BLaER1 (cell line): ENCODE data around the gene TCHHL1.

Experiments
- H3K27ac ChIP-seq: shearing (Covaris generic); formaldehyde crosslinking; 2 replicates; pipeline ENCODE4 v1.8.1; 2022
- H3K27me3 ChIP-seq: shearing (Covaris generic); formaldehyde crosslinking; 2 replicates; pipeline ENCODE4 v1.8.1; 2022
- H3K36me3 ChIP-seq: shearing (Covaris generic); formaldehyde crosslinking; 2 replicates; pipeline ENCODE4 v1.8.1; 2022
- H3K4me1 ChIP-seq: shearing (Covaris generic); formaldehyde crosslinking; 2 replicates; pipeline ENCODE4 v1.8.1; 2022
- H3K4me2 ChIP-seq: shearing (Covaris generic); formaldehyde crosslinking; 2 replicates; pipeline ENCODE4 v1.8.1; 2022
- H3K4me3 ChIP-seq: shearing (Covaris generic); formaldehyde crosslinking; 2 replicates; pipeline ENCODE4 v1.8.1; 2022
- H3K9ac ChIP-seq: shearing (Covaris generic); formaldehyde crosslinking; 2 replicates; pipeline ENCODE4 v1.8.1; 2022
- H3K9me3 ChIP-seq: shearing (Covaris generic); formaldehyde crosslinking; 2 replicates; pipeline ENCODE4 v1.8.1; 2022
- H4K20me1 ChIP-seq: shearing (Covaris generic); formaldehyde crosslinking; 2 replicates; pipeline ENCODE4 v1.8.1; 2022
- Cebpa-rat ChIP-seq: shearing (Covaris generic); IDR thresholded peaks from 2 replicates; pipeline ENCODE4 v1.8.1; 2022

Gene TCHHL1

GRCh38 chr1:152111515-152111968 lies 22.7 kb upstream of the TCHHL1 start:
- H3K4me2 ChIP-seq: peak overlapping the region; percentile 94
- no peak overlapping the region for H3K9ac ChIP-seq
- no peak for TF ChIP-seq Cebpa-rat
- no peak overlapping the region for H3K27ac ChIP-seq
- H3K4me1 ChIP-seq: peaks cover 38% of the 10 kb centered on the region
- H3K36me3 ChIP-seq: no peaks in the 10 kb centered on the region
- H3K9me3 ChIP-seq: peaks cover 64% of the 10 kb centered on the region
- no peaks in the 10 kb centered on the region for H4K20me1 ChIP-seq
- H3K4me3 ChIP-seq: peak overlapping the region; percentile 64
- peaks cover 78% of the 10 kb centered on the region for H3K27me3 ChIP-seq

DNA sequence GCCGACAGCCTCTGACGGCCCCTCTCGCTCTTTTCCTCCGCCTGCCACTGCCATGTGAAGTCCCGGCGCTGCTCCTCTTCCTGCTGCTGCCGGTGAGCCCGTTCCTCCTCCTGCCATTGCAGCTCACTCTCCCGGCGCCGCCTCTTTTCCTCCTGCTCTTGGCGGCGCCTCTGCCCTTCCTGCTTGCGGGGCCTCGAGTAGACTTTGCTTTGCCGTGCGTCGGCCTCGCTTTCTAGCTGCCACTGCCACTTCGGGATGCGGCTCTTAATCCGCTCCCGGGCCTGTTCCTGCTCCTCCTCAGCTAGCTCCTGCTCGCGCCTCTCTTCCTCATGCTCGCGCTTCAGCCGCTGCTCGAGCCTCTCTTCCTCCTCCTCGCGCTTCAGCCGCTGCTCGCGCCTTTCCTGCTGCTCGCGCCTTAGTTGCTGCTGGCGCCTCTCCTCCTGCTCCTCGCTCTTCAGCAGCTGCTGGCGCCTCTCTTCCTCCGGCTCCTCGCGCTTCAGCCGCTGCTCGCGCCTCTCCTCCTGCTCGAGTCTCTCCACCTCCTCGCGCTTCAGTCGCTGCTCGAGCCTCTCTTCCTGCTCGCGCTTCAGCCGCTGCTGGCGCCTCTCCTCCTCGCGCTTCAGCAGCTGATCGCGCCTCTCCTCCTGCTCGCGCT lies 22.1 kb upstream of the TCHHL1 start:
- Histone ChIP-seq H3K27ac (no peak overlapping the region), H3K9ac (no peak overlapping the region), H3K36me3 (no peaks in the 10 kb centered on the region), H3K4me1 (peaks cover 38% of the 10 kb centered on the region), H3K27me3 (peaks cover 84% of the 10 kb centered on the region), H4K20me1 (no peaks in the 10 kb centered on the region), H3K4me3 (peak overlapping the region; percentile 64), H3K4me2 (peak overlapping the region; percentile 94), H3K9me3 (peaks cover 64% of the 10 kb centered on the region)
- TF ChIP-seq Cebpa-rat: no peak

GRCh38 chr1:152110365-152110859 lies 21.5 kb upstream of the TCHHL1 start:
- no peaks in the 10 kb centered on the region for H4K20me1 ChIP-seq
- peaks cover 38% of the 10 kb centered on the region for H3K4me1 ChIP-seq
- peaks cover 64% of the 10 kb centered on the region for H3K9me3 ChIP-seq
- no peak overlapping the region for H3K9ac ChIP-seq
- peak overlapping the region; percentile 94 for H3K4me2 ChIP-seq
- peaks cover 88% of the 10 kb centered on the region for H3K27me3 ChIP-seq
- peak overlapping the region; percentile 64 for H3K4me3 ChIP-seq
- H3K36me3 ChIP-seq: no peaks in the 10 kb centered on the region
- no peak for TF ChIP-seq Cebpa-rat
- no peak overlapping the region for H3K27ac ChIP-seq

GRCh38 chr1:152109998-152110294 lies 21.1 kb upstream of the TCHHL1 start:
- peak overlapping the region; percentile 64 for H3K4me3 ChIP-seq
- no peak overlapping the region for H3K27ac ChIP-seq

GRCh38 chr1:152109231-152109997 lies 20.6 kb upstream of the TCHHL1 start:
- no peak for TF ChIP-seq Cebpa-rat
- H3K36me3 ChIP-seq: no peaks in the 10 kb centered on the region
- 0 out of 2 replicates have a peak overlapping the region, but pooled peaks have one; percentile 94 for H3K4me2 ChIP-seq
- peaks cover 86% of the 10 kb centered on the region for H3K27me3 ChIP-seq
- no peaks in the 10 kb centered on the region for H4K20me1 ChIP-seq
- no peak overlapping the region for H3K9ac ChIP-seq
- no peak overlapping the region for H3K27ac ChIP-seq
- H3K4me1 ChIP-seq: peaks cover 38% of the 10 kb centered on the region
- H3K4me3 ChIP-seq: peak overlapping the region; percentile 64
- peaks cover 64% of the 10 kb centered on the region for H3K9me3 ChIP-seq

More at GRCh38 chr1:152109998-152110294, 21.1 kb upstream of the TCHHL1 start:
- no peak overlapping the region for H3K9ac ChIP-seq
- H4K20me1 ChIP-seq: no peaks in the 10 kb centered on the region
- H3K4me1 ChIP-seq: peaks cover 38% of the 10 kb centered on the region
- TF ChIP-seq Cebpa-rat: no peak
- peaks cover 86% of the 10 kb centered on the region for H3K27me3 ChIP-seq
- no peaks in the 10 kb centered on the region for H3K36me3 ChIP-seq
- H3K9me3 ChIP-seq: peaks cover 64% of the 10 kb centered on the region
- peak overlapping the region; percentile 94 for H3K4me2 ChIP-seq

GRCh38 chr1:152108882-152109222 lies 20.0 kb upstream of the TCHHL1 start:
- Histone ChIP-seq H3K9me3 (peaks cover 64% of the 10 kb centered on the region), H3K27ac (no peak overlapping the region), H3K4me2 (no peak overlapping the region), H3K4me3 (peak overlapping the region; percentile 64), H4K20me1 (no peaks in the 10 kb centered on the region), H3K27me3 (peaks cover 85% of the 10 kb centered on the region), H3K9ac (no peak overlapping the region), H3K36me3 (no peaks in the 10 kb centered on the region), H3K4me1 (peaks cover 38% of the 10 kb centered on the region)
- no peak for TF ChIP-seq Cebpa-rat

GRCh38 chr1:152107984-152108881 lies 19.4 kb upstream of the TCHHL1 start:
- Histone ChIP-seq H3K27ac (no peak overlapping the region), H3K4me1 (peaks cover 38% of the 10 kb centered on the region), H3K4me3 (peak overlapping the region; percentile 64), H3K9me3 (peaks cover 61% of the 10 kb centered on the region), H3K27me3 (peaks cover 78% of the 10 kb centered on the region), H3K9ac (no peak overlapping the region), H3K4me2 (no peak overlapping the region), H4K20me1 (no peaks in the 10 kb centered on the region), H3K36me3 (no peaks in the 10 kb centered on the region)
- no peak for TF ChIP-seq Cebpa-rat

DNA sequence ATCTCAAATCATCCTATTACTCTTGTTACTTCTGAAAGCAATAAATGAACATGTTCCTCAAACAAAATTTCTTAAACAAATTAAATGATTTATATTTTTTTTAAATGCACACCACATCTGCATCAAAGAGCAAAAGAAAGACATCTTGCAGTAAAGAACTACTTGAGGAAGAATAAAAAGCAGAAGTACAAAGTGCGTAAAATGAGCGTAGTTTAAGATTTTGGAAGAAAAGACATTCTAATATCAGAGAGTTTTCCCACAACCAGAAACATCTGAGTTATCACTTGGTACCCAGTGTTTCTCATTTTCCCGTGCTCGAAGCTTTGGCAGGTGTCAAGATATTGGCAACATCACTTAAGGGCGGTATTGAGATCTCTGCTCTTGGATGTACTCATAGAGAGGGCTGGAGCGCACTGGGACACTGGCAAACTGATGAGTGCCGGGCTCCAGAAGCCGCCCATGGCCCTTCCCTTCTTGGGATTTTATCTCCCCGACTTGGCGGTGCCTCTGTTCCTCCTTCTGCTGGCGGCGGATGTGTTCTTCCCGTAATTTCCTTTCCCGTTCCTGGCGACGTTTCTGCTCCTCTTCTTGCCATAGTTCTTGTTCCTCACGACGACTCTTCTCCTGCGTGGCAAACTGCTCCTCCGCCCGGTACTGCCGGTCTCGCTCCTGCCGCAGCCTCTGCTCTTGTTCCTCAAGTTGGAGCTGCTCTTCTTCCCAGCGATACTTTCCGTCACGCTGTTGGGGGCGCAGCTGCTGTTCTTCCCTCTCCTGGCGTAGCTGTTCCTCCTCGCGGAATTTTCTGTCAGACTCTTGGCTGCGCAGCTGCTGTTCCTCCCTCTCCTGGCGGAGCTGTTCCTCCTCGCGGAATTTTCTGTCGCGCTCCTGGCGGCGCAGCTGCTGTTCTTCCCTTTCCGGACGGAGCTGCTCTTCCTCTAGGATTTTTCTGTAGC lies 18.4 kb upstream of the TCHHL1 start:
- Histone ChIP-seq H3K27ac (no peak overlapping the region), H3K4me1 (peaks cover 29% of the 10 kb centered on the region), H3K36me3 (no peaks in the 10 kb centered on the region), H4K20me1 (no peaks in the 10 kb centered on the region), H3K4me3 (peak overlapping the region; percentile 64; the same call in 1 of the 2 replicates), H3K27me3 (peaks cover 69% of the 10 kb centered on the region), H3K4me2 (no peak overlapping the region), H3K9ac (no peak overlapping the region), H3K9me3 (peaks cover 52% of the 10 kb centered on the region)
- TF ChIP-seq Cebpa-rat: no peak

DNA sequence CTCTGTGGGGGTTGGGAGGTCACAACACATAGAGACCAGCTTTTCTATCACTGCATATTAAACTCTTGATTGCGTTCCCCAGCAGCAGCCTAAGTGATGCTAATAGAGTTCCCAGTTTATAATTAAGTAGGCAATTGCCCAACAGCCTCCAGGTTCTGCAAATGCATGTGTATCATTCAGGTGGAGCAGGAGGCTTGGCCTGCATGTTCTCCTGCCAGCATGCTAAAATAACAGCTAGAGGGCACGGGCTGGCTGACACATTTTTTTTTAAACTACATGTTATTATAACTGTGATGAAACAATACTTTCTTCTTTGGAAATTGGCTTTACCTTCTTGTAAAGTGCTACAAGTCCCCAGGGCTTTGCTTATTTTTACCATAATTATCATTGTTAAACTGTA lies 16.0 kb upstream of the TCHHL1 start:
- H3K27me3 ChIP-seq: peaks cover 45% of the 10 kb centered on the region
- no peak for TF ChIP-seq Cebpa-rat
- H3K27ac ChIP-seq: no peak overlapping the region
- peaks cover 7% of the 10 kb centered on the region; the same call in 1 of the 2 replicates for H3K4me1 ChIP-seq
- no peak overlapping the region for H3K9ac ChIP-seq
- no peaks in the 10 kb centered on the region for H4K20me1 ChIP-seq
- H3K4me2 ChIP-seq: no peak overlapping the region
- H3K9me3 ChIP-seq: peaks cover 32% of the 10 kb centered on the region
- H3K36me3 ChIP-seq: no peaks in the 10 kb centered on the region
- H3K4me3 ChIP-seq: no peak overlapping the region
